ENCODE results near the gene OPRL1.

Gene OPRL1

DNA sequence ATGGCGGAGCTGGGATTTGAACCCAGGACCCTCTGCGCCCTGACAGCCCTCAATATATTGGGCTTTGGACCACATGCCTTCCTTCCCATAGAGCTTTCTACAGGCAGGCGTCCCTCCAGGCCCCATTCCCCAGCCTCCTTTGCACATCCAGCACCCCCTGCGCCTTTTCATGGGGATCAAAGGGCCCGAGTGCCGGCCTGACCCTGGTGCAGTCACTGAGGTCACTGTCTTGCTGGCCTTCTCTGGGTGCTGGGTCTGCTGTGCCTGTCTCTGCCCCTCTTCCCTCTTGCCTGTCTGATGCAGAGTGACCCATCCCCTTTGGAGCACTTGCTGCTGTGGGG, 1.7 kb downstream of the OPRL1 start:
- TF ChIP-seq FOXP2 (optimal IDR thresholded peaks at IDR 0.05; ENCODE audit: borderline replicate concordance, extremely low read depth, extremely low read length, insufficient read depth) = no peak
- TF ChIP-seq POLR2AphosphoS5 (IDR thresholded peaks at IDR 0.05; ENCODE audit: low read depth, low read length) = no peak
- no peak for TF ChIP-seq TAF1 (IDR thresholded peaks at IDR 0.05; ENCODE audit: borderline replicate concordance, insufficient read depth, low read length)
- TF ChIP-seq, protein P1, sequence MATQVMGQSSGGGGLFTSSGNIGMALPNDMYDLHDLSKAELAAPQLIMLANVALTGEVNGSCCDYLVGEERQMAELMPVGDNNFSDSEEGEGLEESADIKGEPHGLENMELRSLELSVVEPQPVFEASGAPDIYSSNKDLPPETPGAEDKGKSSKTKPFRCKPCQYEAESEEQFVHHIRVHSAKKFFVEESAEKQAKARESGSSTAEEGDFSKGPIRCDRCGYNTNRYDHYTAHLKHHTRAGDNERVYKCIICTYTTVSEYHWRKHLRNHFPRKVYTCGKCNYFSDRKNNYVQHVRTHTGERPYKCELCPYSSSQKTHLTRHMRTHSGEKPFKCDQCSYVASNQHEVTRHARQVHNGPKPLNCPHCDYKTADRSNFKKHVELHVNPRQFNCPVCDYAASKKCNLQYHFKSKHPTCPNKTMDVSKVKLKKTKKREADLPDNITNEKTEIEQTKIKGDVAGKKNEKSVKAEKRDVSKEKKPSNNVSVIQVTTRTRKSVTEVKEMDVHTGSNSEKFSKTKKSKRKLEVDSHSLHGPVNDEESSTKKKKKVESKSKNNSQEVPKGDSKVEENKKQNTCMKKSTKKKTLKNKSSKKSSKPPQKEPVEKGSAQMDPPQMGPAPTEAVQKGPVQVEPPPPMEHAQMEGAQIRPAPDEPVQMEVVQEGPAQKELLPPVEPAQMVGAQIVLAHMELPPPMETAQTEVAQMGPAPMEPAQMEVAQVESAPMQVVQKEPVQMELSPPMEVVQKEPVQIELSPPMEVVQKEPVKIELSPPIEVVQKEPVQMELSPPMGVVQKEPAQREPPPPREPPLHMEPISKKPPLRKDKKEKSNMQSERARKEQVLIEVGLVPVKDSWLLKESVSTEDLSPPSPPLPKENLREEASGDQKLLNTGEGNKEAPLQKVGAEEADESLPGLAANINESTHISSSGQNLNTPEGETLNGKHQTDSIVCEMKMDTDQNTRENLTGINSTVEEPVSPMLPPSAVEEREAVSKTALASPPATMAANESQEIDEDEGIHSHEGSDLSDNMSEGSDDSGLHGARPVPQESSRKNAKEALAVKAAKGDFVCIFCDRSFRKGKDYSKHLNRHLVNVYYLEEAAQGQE (IDR thresholded peaks at IDR 0.05; ENCODE audit: insufficient read depth in 1 of 2, low read depth in 2 of 2, low read length in 2 of 2) = no peak
- no peak for TF ChIP-seq SIN3A (IDR thresholded peaks at IDR 0.05; ENCODE audit: borderline replicate concordance, insufficient read depth, low read length)

DNA sequence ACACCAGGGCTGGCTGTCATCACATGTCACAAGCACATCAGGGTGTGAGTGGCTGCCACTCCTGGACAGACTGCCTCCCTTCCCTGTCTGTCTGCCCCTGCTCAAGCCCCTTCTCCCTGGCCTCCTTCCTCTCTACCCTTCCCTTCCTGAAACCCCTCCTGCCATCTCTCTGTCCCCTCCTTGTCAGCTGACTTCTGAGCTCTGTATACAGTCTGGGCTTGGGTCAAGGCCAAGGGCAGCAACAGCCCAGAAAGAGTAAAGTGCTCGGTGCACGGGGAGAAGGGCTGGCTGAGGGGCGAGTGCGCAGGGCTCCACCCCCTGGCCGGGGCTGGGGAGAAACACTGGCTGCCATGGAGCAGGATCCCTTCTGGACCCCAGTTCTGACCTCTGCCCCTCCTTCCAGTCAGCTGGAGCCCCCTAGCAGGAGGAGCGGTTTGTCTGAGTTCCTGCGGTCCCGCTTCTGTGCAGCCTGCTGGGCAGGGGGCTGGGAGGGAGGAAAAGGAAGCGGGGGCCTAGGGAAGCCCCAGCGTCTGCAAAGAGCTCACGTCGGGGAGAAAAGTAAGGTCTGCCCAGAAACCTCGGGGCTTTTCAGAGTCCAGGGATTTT, 2.3 kb downstream of the OPRL1 start:
- TF ChIP-seq FOXP2 (optimal IDR thresholded peaks at IDR 0.05; ENCODE audit: borderline replicate concordance, extremely low read depth, extremely low read length, insufficient read depth) (no peak), SIN3A (IDR thresholded peaks at IDR 0.05; ENCODE audit: borderline replicate concordance, insufficient read depth, low read length) (no peak), TAF1 (IDR thresholded peaks at IDR 0.05; ENCODE audit: borderline replicate concordance, insufficient read depth, low read length) (no peak), POLR2AphosphoS5 (IDR thresholded peaks at IDR 0.05; ENCODE audit: low read depth, low read length) (no peak)
- TF ChIP-seq, protein P1 (IDR thresholded peaks at IDR 0.05; ENCODE audit: insufficient read depth in 1 of 2, low read depth in 2 of 2, low read length in 2 of 2) = no peak

DNA sequence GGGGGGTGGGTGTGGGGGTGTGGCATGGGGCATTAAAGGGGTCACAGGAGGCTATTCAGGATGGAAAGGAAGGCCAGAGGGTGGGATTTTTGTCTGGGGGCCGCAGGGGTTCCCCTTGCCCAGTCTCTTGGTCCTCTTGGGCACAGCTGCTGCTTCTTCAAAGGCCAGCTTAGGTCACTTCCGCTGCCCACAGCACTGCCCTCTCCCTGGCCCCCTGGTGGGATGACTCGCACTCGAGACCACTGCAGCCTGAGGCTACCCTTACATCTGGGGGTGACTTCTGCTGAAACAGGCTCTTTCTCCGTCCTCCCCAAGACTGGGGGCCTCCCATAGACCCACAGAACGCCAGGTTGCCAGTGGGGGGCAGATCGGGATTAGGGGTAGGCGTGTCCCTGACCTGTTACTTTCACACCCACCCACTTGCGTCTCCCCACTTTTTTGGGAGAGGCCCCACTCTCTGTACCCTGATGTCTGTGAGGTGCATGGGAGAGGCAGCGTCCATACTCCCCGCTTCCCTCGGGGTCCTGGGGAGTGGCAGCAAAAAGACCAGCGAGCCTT, 3.0 kb downstream of the OPRL1 start:
- TF ChIP-seq FOXP2 (optimal IDR thresholded peaks at IDR 0.05; ENCODE audit: borderline replicate concordance, extremely low read depth, extremely low read length, insufficient read depth) = no peak
- no peak for TF ChIP-seq POLR2AphosphoS5 (IDR thresholded peaks at IDR 0.05; ENCODE audit: low read depth, low read length)
- TF ChIP-seq, protein P1 (IDR thresholded peaks at IDR 0.05; ENCODE audit: insufficient read depth in 1 of 2, low read depth in 2 of 2, low read length in 2 of 2) = no peak
- no peak for TF ChIP-seq TAF1 (IDR thresholded peaks at IDR 0.05; ENCODE audit: borderline replicate concordance, insufficient read depth, low read length)
- no peak for TF ChIP-seq SIN3A (IDR thresholded peaks at IDR 0.05; ENCODE audit: borderline replicate concordance, insufficient read depth, low read length)

DNA sequence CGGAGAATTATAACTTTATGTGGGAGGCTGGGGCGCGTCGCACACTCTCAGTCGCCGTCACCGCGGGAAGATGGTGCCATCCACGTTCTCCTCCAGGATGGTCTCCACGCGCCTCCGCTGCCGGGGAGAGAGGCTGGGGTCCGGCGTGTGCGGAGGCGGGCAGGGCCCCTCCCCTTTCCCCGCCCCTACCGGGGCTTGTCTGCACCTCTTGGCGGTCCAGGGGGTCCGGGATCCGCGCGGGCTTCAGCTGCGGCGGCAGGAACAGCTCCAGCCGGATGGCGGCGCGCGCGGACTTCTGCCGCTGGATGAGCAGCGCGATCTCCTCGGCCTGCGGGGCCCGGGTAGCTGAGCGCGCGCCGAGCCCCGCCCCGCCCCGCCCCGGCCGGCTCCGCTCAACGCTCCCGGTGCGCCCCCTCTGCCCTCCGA, 3.5 kb downstream of the OPRL1 start:
- no peak for TF ChIP-seq SIN3A (IDR thresholded peaks at IDR 0.05; ENCODE audit: borderline replicate concordance, insufficient read depth, low read length)
- TF ChIP-seq, protein P1 (IDR thresholded peaks at IDR 0.05; ENCODE audit: insufficient read depth in 1 of 2, low read depth in 2 of 2, low read length in 2 of 2) = no peak
- no peak for TF ChIP-seq TAF1 (IDR thresholded peaks at IDR 0.05; ENCODE audit: borderline replicate concordance, insufficient read depth, low read length)
- peak; percentile 43 for TF ChIP-seq FOXP2 (optimal IDR thresholded peaks at IDR 0.05; ENCODE audit: borderline replicate concordance, extremely low read depth, extremely low read length, insufficient read depth)
- no peak for TF ChIP-seq POLR2AphosphoS5 (IDR thresholded peaks at IDR 0.05; ENCODE audit: low read depth, low read length)
